K562 (cell line): ENCODE measurements around the gene KRTAP10-9. TPM values are rescaled to one million over a fixed set of nuclear protein-coding genes. Genes with fewer than 3 reads are reported as not detected.
A peak's percentile ranks its signal among the peaks of the same experiment; 100 is the strongest.

Source experiments
- FOXM1 ChIP-seq, 2 experiments: fragments of 450-650 bp in 1 of 2; sonication (generic) in 1 of 2; formaldehyde crosslinking in 1 of 2; IDR thresholded peaks; 2 replicates each; pipeline versions ENCODE4 v1.6.1 to v1.9.0; 2017 to 2022; ENCODE audit warnings: low read depth in 2 of 2, mild to moderate bottlenecking in 2 of 2, missing genetic modification reagents in 1 of 2, moderate library complexity in 1 of 2
- KLF13 ChIP-seq: fragments of 450-650 bp; IDR thresholded peaks from 2 replicates; pipeline ENCODE4 v1.6.1; 2016; ENCODE audit warnings: missing genetic modification characterization, low read depth, mild to moderate bottlenecking, missing compliant biosample characterization, moderate library complexity, borderline replicate concordance
- PYGO2 ChIP-seq: fragments of 450-650 bp; IDR thresholded peaks from 2 replicates; pipeline ENCODE4 v1.6.1; 2016; ENCODE audit warnings: mild to moderate bottlenecking, missing genetic modification characterization, moderate library complexity, missing compliant biosample characterization
- SAFB2 ChIP-seq: fragments of 200-400 bp; formaldehyde crosslinking; IDR thresholded peaks from 2 replicates; pipeline ENCODE4 v1.6.1; 2018; ENCODE audit warnings: borderline replicate concordance, low read length, low read depth, moderate library complexity; ENCODE audit not compliant: severe bottlenecking
- SIX5 ChIP-seq, 2 experiments: IDR thresholded peaks; 2 replicates each; pipeline ENCODE4 v1.6.1; 2011; ENCODE audit warnings: low read length in 2 of 2, borderline replicate concordance in 1 of 2, low read depth in 1 of 2, mild to moderate bottlenecking in 1 of 2, moderate library complexity in 1 of 2; ENCODE audit not compliant: insufficient read depth in 1 of 2
- STAT5B ChIP-seq: fragments of 250-450 bp; sonication (Bioruptor Pico); IDR thresholded peaks from 2 replicates; pipeline ENCODE4 v1.8.0; 2021; ENCODE audit warnings: mild to moderate bottlenecking, inconsistent platforms
- THRA ChIP-seq: fragments of 450-650 bp; IDR thresholded peaks from 2 replicates; pipeline ENCODE4 v1.6.1; 2017; ENCODE audit warnings: mild to moderate bottlenecking, moderate library complexity
- ZNF224 ChIP-seq: sonication (generic); formaldehyde crosslinking; IDR thresholded peaks from 2 replicates; pipeline ENCODE4 v1.8.0; 2022; ENCODE audit warnings: mild to moderate bottlenecking, missing genetic modification reagents
- polyA plus RNA-seq, 8 experiments: library from polyadenylated mRNA; depleted of rRNA in 4 of 8; stranded (reverse) in 5 of 8; unstranded in 3 of 8; fragments of >200 nt; fragmentation: Nextera tagmentation in 2 of 8; fragmentation: Illumina TruSeq in 1 of 8; extraction: Ambion mirVana in 2 of 8; extraction: Trizol in 1 of 8; gene quantifications; 2 replicates each; pipeline versions ENCODE4 v1.2.1 to v1.2.3, GENCODE V29; 2011 to 2014; ENCODE audit warnings: inconsistent platforms in 1 of 8, missing spikeins in 1 of 8
- total RNA-seq, 7 experiments: library from RNA; depleted of rRNA in 6 of 7; stranded (reverse); fragments of >200 nt in 6 of 7; fragmentation: Illumina TruSeq in 2 of 7; extraction: Trizol in 2 of 7; gene quantifications; 2 replicates each; pipeline versions ENCODE4 v1.2.1 to v1.2.3, GENCODE V29; 2011 to 2021; ENCODE audit warnings: low replicate concordance in 1 of 7
- TF ChIP-seq, protein P1 (sequence below): fragments of 450-650 bp; IDR thresholded peaks from 2 replicates; pipeline ENCODE4 v1.6.1; 2018; ENCODE audit not compliant: partially characterized antibody
- TF ChIP-seq, protein P2 (sequence below), 2 experiments: fragments of 450-650 bp; formaldehyde crosslinking in 1 of 2; IDR thresholded peaks; 2 replicates each; pipeline versions ENCODE4 v1.4.0 to v1.6.1; 2014 to 2020; ENCODE audit warnings: mild to moderate bottlenecking in 2 of 2, borderline replicate concordance in 1 of 2, low read depth in 1 of 2
- TF ChIP-seq, protein P3 (sequence below): fragments of 450-650 bp; formaldehyde crosslinking; IDR thresholded peaks from 2 replicates; pipeline ENCODE4 v1.4.0; 2020; ENCODE audit warnings: mild to moderate bottlenecking

KRTAP10-9 gene
- total and polyA plus RNA-seq, 9 of the 15 experiments (the other 6 are each of a cell fraction or from before 2014, with no cell fraction given), result not detected

DNA sequence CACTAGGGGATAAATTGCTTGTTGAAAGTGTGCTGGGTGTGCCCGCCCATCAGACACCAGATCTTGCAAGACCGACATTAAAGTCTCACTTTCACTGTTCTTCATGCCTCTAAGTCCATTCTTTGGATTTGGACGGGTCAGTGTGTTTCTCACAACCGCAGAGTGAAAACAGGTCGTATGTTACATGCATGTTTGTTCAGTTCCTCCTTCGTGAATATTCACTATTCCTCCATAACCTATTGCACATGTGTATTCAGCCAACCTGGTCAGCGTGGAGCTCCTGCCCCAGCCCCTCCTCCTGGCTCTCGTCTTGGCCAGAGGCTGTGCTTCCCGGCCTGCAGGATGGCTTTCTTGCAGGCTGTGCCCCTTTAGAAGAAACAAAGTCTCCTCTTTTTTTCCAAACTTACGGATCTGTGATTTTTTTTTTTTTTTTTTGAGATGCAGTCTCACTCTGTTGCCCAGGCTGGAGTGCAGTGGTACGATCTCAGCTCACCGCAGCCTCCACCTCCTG, 32.4 kb upstream of the KRTAP10-9 start (continued):
- TF ChIP-seq FOXM1 (IDR thresholded peaks at IDR 0.05; ENCODE audit: low read depth) (no peak), FOXM1 (CRISPR knock-in tag; IDR thresholded peaks at IDR 0.05; ENCODE audit: low read depth) (no peak), SAFB2 (no peak), KLF13 (tag) (peak; percentile 49; the same call in 1 of the 2 replicates), PYGO2 (tag) (no peak), SIX5 (IDR thresholded peaks at IDR 0.05; ENCODE audit: borderline replicate concordance in 1 of 2, insufficient read depth in 1 of 2, low read depth in 1 of 2, low read length in 2 of 2) (no peak), ZNF224 (CRISPR knock-in tag) (no peak), STAT5B (CRISPR knock-in tag) (no peak), THRA (no peak)
- TF ChIP-seq, protein P1, sequence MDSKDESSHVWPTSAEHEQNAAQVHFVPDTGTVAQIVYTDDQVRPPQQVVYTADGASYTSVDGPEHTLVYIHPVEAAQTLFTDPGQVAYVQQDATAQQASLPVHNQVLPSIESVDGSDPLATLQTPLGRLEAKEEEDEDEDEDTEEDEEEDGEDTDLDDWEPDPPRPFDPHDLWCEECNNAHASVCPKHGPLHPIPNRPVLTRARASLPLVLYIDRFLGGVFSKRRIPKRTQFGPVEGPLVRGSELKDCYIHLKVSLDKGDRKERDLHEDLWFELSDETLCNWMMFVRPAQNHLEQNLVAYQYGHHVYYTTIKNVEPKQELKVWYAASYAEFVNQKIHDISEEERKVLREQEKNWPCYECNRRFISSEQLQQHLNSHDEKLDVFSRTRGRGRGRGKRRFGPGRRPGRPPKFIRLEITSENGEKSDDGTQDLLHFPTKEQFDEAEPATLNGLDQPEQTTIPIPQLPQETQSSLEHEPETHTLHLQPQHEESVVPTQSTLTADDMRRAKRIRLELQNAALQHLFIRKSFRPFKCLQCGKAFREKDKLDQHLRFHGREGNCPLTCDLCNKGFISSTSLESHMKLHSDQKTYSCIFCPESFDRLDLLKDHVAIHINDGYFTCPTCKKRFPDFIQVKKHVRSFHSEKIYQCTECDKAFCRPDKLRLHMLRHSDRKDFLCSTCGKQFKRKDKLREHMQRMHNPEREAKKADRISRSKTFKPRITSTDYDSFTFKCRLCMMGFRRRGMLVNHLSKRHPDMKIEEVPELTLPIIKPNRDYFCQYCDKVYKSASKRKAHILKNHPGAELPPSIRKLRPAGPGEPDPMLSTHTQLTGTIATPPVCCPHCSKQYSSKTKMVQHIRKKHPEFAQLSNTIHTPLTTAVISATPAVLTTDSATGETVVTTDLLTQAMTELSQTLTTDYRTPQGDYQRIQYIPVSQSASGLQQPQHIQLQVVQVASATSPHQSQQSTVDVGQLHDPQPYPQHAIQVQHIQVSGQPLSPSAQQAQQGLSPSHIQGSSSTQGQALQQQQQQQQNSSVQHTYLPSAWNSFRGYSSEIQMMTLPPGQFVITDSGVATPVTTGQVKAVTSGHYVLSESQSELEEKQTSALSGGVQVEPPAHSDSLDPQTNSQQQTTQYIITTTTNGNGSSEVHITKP, result peak; percentile 24
- TF ChIP-seq, protein P2, sequence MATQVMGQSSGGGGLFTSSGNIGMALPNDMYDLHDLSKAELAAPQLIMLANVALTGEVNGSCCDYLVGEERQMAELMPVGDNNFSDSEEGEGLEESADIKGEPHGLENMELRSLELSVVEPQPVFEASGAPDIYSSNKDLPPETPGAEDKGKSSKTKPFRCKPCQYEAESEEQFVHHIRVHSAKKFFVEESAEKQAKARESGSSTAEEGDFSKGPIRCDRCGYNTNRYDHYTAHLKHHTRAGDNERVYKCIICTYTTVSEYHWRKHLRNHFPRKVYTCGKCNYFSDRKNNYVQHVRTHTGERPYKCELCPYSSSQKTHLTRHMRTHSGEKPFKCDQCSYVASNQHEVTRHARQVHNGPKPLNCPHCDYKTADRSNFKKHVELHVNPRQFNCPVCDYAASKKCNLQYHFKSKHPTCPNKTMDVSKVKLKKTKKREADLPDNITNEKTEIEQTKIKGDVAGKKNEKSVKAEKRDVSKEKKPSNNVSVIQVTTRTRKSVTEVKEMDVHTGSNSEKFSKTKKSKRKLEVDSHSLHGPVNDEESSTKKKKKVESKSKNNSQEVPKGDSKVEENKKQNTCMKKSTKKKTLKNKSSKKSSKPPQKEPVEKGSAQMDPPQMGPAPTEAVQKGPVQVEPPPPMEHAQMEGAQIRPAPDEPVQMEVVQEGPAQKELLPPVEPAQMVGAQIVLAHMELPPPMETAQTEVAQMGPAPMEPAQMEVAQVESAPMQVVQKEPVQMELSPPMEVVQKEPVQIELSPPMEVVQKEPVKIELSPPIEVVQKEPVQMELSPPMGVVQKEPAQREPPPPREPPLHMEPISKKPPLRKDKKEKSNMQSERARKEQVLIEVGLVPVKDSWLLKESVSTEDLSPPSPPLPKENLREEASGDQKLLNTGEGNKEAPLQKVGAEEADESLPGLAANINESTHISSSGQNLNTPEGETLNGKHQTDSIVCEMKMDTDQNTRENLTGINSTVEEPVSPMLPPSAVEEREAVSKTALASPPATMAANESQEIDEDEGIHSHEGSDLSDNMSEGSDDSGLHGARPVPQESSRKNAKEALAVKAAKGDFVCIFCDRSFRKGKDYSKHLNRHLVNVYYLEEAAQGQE (IDR thresholded peaks at IDR 0.05; ENCODE audit: borderline replicate concordance), result no peak
- TF ChIP-seq, protein P2 (CRISPR knock-in tag; IDR thresholded peaks at IDR 0.05; ENCODE audit: low read depth), result no peak
- TF ChIP-seq, protein P3, sequence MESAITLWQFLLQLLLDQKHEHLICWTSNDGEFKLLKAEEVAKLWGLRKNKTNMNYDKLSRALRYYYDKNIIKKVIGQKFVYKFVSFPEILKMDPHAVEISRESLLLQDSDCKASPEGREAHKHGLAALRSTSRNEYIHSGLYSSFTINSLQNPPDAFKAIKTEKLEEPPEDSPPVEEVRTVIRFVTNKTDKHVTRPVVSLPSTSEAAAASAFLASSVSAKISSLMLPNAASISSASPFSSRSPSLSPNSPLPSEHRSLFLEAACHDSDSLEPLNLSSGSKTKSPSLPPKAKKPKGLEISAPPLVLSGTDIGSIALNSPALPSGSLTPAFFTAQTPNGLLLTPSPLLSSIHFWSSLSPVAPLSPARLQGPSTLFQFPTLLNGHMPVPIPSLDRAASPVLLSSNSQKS, result no peak
